ENCODE data around the gene SLC24A4. TPM values are rescaled to one million over a fixed set of nuclear protein-coding genes. Genes with fewer than 3 reads are reported as not detected.
A peak's percentile ranks its signal among the peaks of the same experiment; 100 is the strongest.

Gene SLC24A4
- total and polyA plus RNA-seq, 2 of the 4 experiments (the other 2 are of a cell fraction): not detected

GRCh38 chr14:92412912-92413311 is 89.9 kb downstream of the SLC24A4 start:
- Histone ChIP-seq H3K23ac (ENCODE audit: low read depth, low read length) (no peak overlapping the region), H3K18ac (ENCODE audit: low read depth, low read length) (no peak overlapping the region; the same call in 1 of the 2 replicates), H3K9ac (ENCODE audit: low read depth, low read length) (no peak overlapping the region), H2AK5ac (ENCODE audit: low read depth, low read length) (peak overlapping the region; percentile 29; the same call in 1 of the 2 replicates), H3K9me1 (ENCODE audit: insufficient read depth, low read length) (peaks cover 27% of the 10 kb centered on the region), H3K4ac (ENCODE audit: low read depth, low read length) (peak overlapping the region; percentile 18; the same call in 1 of the 2 replicates), H2BK5ac (ENCODE audit: low read depth, low read length, poor library complexity, severe bottlenecking) (no peak overlapping the region), H4K5ac (ENCODE audit: low read depth, low read length) (no peak overlapping the region), H2BK120ac (ENCODE audit: low read depth, low read length) (peak overlapping the region; percentile 50), H2BK15ac (ENCODE audit: low read depth, low read length) (no peak overlapping the region), H3K4me3 (ENCODE audit: insufficient read depth, low read depth, low read length) (no peak overlapping the region), H3K36me3 (ENCODE audit: control insufficient read depth, insufficient read depth, low read length) (no peaks in the 10 kb centered on the region), H3K4me2 (ENCODE audit: low read depth, low read length) (peak overlapping the region; percentile 23), H3K27ac (ENCODE audit: insufficient read depth, low read length) (no peak overlapping the region), H4K8ac (ENCODE audit: low read depth in 2 of 2, low read length in 2 of 2) (no peak overlapping the region; a peak in 1 of 4 replicates), H3K4me1 (ENCODE audit: control insufficient read depth, insufficient read depth, low read length) (peaks cover 18% of the 10 kb centered on the region), H2BK20ac (ENCODE audit: low read depth, low read length) (peak overlapping the region; percentile 32; the same call in 1 of the 2 replicates), H2AFZ (replicated peaks; ENCODE audit: low read length, poor library complexity) (peak overlapping the region; percentile 35), H3K14ac (replicated peaks; ENCODE audit: low read depth, low read length) (0 out of 2 replicates have a peak overlapping the region, but pooled peaks have one; percentile 12), H4K20me1 (ENCODE audit: insufficient read depth, low read length) (peaks cover 3% of the 10 kb centered on the region; the same call in 1 of the 2 replicates), H4K91ac (ENCODE audit: insufficient read depth, low read depth, low read length) (no peak overlapping the region), H3K9me3 (ENCODE audit: control insufficient read depth, insufficient read depth, low read length) (no peaks in the 10 kb centered on the region), H2AK9ac (replicated peaks; ENCODE audit: low read depth, low read length, poor library complexity) (no peak overlapping the region), H3K56ac (ENCODE audit: extremely low read depth, insufficient read depth, low read length) (no peak overlapping the region), H3K79me1 (ENCODE audit: low read depth in 1 of 2, low read length in 2 of 2) (no peaks in the 10 kb centered on the region), H3K27me3 (ENCODE audit: control insufficient read depth, insufficient read depth, low read length) (no peaks in the 10 kb centered on the region)
- peak; percentile 61 for DNase-seq
- dilution Hi-C loops (cut with HindIII; ENCODE audit: low sequenced_read_pairs, unreplicated experiment): no loop called here
- no TSS peak for BruUV-seq (replicated peaks)
- CTCF ChIA-PET: no interaction called here
- WGBS, 2 experiments (ENCODE audit: extremely low coverage in 2 of 2, insufficient read length in 1 of 2): 6% methylated on average over 7 of the region's 10 CpGs; no CpG with 5 or more reads in 1 of the 2 experiments
- intact Hi-C loops (cut with micrococcal nuclease): no loop called here
- TF ChIP-seq CHD1 (IDR thresholded peaks at IDR 0.05; ENCODE audit: low read depth, low read length): no peak
- no peak for TF ChIP-seq RCOR1 (IDR thresholded peaks at IDR 0.05; ENCODE audit: insufficient replicate concordance, low read length)
- no peak for TF ChIP-seq CEBPB (IDR thresholded peaks at IDR 0.05; ENCODE audit: low read depth, low read length)
- no peak for TF ChIP-seq SMC3 (IDR thresholded peaks at IDR 0.05; ENCODE audit: low read depth, low read length)
- TF ChIP-seq FOS (IDR thresholded peaks at IDR 0.05; ENCODE audit: low read depth, low read length): no peak
- no peak for TF ChIP-seq ELK1 (IDR thresholded peaks at IDR 0.05; ENCODE audit: borderline replicate concordance, low read depth, low read length)
- TF ChIP-seq BHLHE40 (IDR thresholded peaks at IDR 0.05; ENCODE audit: low read depth, low read length): no peak
- TF ChIP-seq MAZ (IDR thresholded peaks at IDR 0.05; ENCODE audit: borderline replicate concordance, low read depth, low read length): no peak
- no peak for TF ChIP-seq CTCF (conservative IDR thresholded peaks at IDR 0.05; ENCODE audit: low read depth, low read length)
- no peak for TF ChIP-seq RFX5 (IDR thresholded peaks at IDR 0.05; ENCODE audit: low read depth, low read length)
- TF ChIP-seq MAFK (IDR thresholded peaks at IDR 0.05; ENCODE audit: low read depth, low read length): no peak
- TF ChIP-seq NFE2L2 (IDR thresholded peaks at IDR 0.05; ENCODE audit: low read depth, low read length): no peak
- TF ChIP-seq POLR2A (IDR thresholded peaks at IDR 0.05; ENCODE audit: low read depth, low read length): no peak
- TF ChIP-seq RAD21 (IDR thresholded peaks at IDR 0.05; ENCODE audit: low read length): no peak
- no peak for TF ChIP-seq MXI1 (IDR thresholded peaks at IDR 0.05; ENCODE audit: borderline replicate concordance, low read depth, low read length)
- ATAC-seq (ENCODE audit: low read depth): peak; percentile 50
- POLR2A ChIA-PET (ENCODE audit: unreplicated experiment): no interaction called here
- in situ Hi-C loops (cut with MboI; ENCODE audit: low sequenced_read_pairs): no loop called here

Data from IMR-90 (cell line).